Suprapubic skin (tissue), 4 donors: ENCODE measurements around the gene LMTK2.

Source experiments
- CTCF ChIP-seq, 2 donors: fragments of 200-600 bp in 1 of 2; fragments of 450-650 bp in 1 of 2; sonication (generic) in 1 of 2; IDR thresholded peaks; one replicate each; pipeline ENCODE4 v1.5.1; 2016 to 2019; ENCODE audit warnings: antibody characterized with exemption in 2 of 2, mild to moderate bottlenecking in 1 of 2, moderate library complexity in 1 of 2
- POLR2A ChIP-seq, 2 donors: fragments of 450-650 bp; IDR thresholded peaks; one replicate each; pipeline ENCODE4 v1.6.1; 2017; ENCODE audit warnings: antibody characterized with exemption in 2 of 2, mild to moderate bottlenecking in 2 of 2, moderate library complexity in 2 of 2
- POLR2AphosphoS5 ChIP-seq, 3 donors: sonication (generic); formaldehyde crosslinking; IDR thresholded peaks; one replicate each; pipeline ENCODE4 v1.6.1; 2017; ENCODE audit warnings: antibody characterized with exemption in 3 of 3

DNA sequence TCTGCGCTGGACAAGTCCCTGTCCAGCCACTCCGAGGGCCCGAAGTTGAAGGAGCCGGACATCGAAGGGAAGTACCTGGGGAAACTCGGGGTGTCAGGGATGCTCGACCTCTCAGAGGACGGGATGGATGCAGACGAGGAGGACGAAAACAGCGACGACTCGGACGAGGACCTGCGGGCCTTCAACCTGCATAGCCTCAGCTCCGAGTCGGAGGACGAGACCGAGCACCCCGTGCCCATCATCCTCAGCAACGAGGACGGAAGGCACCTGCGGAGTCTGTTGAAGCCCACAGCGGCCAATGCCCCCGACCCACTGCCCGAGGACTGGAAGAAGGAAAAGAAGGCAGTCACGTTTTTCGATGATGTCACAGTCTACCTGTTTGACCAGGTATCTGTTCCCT, 87.5 kb downstream of the LMTK2 start:
- TF ChIP-seq CTCF (IDR thresholded peaks at IDR 0.05) (no peak), POLR2AphosphoS5 (IDR thresholded peaks at IDR 0.05) (no peak), POLR2A (IDR thresholded peaks at IDR 0.05) (no peak)
